Measurements from ENCODE around the gene SLIT3. TPM values are rescaled to one million over a fixed set of nuclear protein-coding genes. Genes with fewer than 3 reads are reported as not detected.

The SLIT3 gene
- total RNA-seq, 1 donor from 2014 or later: 0.75 TPM

DNA sequence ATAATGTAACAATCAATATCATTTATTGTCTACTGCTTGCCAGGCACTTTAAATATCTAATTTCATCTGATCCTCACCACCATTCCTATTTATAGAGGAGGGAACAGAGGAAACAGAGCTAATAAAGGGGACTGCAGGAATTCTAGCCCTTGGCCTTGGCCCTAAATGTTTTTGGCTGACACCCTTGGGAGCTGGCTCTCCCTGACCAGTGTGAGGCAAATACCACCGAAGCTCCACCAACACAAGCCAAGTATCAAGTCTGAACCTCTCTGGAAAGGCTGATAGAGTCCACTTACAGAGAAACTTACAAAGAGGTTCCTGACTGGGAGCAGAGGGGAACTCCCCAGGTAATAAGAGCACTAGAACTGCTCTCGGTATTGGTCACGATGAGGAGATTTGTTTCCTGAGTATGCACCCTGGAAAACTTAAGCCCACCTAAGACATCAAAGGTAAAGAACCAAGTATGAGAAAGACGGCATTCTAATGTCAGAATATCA, 478.6 kb downstream of the SLIT3 start:
- Mint-ChIP-seq H3K27ac (peak overlapping the region; percentile 92), H3K27me3 (peaks cover 4% of the 10 kb centered on the region), H3K4me1 (peaks cover 12% of the 10 kb centered on the region), H3K9me3 (peaks cover 4% of the 10 kb centered on the region), H3K4me3 (no peak overlapping the region), H3K36me3 (ENCODE audit: low read depth) (no peaks in the 10 kb centered on the region)
- intact Hi-C loops (cut with micrococcal nuclease): loop anchor here (1.0 kb wide), 2 partner anchors 20 to 28 kb away; no protein-coding TSS in a partner anchor
- no peak for DNase-seq

DNA sequence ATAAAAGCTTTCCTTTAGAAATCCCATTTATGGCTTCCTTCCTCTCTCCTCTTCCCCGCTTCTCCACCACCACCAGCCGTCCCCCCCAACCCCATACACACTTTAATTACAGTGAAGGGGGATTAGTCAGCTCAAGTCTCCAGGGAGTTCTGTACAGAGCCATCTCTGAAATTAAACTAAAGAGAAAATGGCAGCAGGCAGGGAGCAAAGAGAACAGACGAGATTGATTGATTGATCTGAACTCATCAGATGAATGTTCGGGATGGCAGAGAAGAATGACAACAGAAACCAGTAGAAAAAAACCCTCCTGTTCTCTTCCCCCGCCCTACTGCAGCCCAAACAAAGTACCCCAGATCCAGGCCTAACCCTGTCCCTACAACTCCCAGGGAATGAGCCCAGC, 480.1 kb downstream of the SLIT3 start:
- intact Hi-C loops (cut with micrococcal nuclease): no loop called here
- Mint-ChIP-seq H3K9me3 (peaks cover 4% of the 10 kb centered on the region), H3K27me3 (peaks cover 4% of the 10 kb centered on the region), H3K4me1 (peaks cover 12% of the 10 kb centered on the region), H3K27ac (no peak overlapping the region), H3K4me3 (no peak overlapping the region), H3K36me3 (ENCODE audit: low read depth) (no peaks in the 10 kb centered on the region)
- DNase-seq: no peak

DNA sequence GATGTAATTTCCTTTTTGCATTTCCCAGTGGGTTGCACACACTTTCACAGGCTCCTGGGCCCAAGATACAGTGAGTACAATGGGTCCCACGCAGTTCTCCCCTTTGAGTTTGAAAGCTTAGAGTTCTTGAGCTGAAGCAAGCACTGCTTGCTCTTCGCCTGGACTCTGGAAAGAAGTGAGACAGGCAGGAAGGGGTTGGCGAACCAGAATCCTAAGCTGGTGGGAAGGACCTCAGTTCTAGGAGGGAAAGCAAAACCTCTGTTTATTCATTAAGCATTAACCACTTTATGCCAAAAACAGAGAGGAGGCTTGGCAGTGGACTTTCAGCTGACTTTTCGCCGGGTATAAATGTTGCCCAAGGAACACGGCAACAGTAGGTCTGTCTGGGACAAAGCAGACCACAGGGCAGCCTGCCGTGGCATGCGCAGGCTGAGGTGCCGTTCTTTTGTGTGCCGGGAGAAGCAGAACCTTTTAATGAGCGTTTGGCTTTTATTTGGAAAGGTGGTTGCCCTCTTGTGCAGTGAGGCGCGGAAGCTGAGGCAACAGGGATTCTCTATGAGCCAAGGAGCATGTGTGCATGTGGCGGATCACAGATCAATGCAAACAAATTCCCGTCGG, 481.8 kb downstream of the SLIT3 start:
- intact Hi-C loops (cut with micrococcal nuclease): no loop called here
- Mint-ChIP-seq H3K4me3 (no peak overlapping the region), H3K27ac (no peak overlapping the region), H3K9me3 (peaks cover 4% of the 10 kb centered on the region), H3K36me3 (ENCODE audit: low read depth) (no peaks in the 10 kb centered on the region), H3K27me3 (peaks cover 5% of the 10 kb centered on the region), H3K4me1 (peaks cover 12% of the 10 kb centered on the region)
- no peak for DNase-seq

DNA sequence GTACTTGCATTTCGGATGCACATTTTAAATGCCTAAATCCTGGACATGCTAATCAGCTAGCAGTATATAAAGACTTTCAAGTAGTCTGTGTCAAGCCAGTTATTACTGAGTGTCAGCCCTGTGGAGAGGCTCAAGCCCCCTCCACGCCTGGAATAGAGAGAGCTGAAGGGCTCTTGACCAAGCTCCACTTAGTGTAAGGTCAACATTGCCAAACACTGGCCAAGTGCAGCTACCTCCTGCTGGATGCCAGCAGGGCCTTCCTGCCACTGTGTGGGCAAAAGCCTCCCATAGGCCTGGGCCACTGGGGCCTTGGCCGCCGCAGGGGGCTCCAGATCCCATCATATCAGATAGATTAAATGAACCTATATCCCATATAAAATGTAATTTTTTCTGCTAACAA, 482.4 kb downstream of the SLIT3 start:
- Mint-ChIP-seq H3K27me3 (peaks cover 5% of the 10 kb centered on the region), H3K4me3 (no peak overlapping the region), H3K27ac (no peak overlapping the region), H3K4me1 (peaks cover 12% of the 10 kb centered on the region), H3K36me3 (ENCODE audit: low read depth) (no peaks in the 10 kb centered on the region), H3K9me3 (peaks cover 4% of the 10 kb centered on the region)
- intact Hi-C loops (cut with micrococcal nuclease): no loop called here
- DNase-seq: no peak

DNA sequence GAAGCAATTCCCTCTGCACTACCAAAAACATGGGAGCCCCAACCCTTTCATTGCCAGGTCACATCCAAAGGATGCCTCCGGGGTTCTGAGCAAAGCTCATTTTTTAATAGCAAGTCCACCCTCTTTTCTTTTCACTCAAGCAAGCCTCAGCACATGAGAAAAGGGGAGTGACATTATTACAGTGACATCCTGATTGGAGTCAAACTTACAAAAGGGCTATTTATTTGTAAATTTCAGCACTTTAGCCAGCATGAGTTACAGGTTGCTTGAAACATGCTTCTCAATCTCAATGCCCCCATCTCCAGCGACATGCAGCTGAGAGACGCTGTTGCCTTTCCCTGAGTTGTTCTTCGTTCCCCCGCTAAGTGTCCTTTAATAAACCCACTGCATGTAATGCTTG, 483.3 kb downstream of the SLIT3 start:
- H3K36me3 Mint-ChIP-seq (ENCODE audit: low read depth): no peaks in the 10 kb centered on the region
- peaks cover 5% of the 10 kb centered on the region for H3K4me1 Mint-ChIP-seq
- peaks cover 1% of the 10 kb centered on the region for H3K27me3 Mint-ChIP-seq
- no peaks in the 10 kb centered on the region for H3K9me3 Mint-ChIP-seq
- intact Hi-C loops (cut with micrococcal nuclease): no loop called here
- no peak overlapping the region for H3K27ac Mint-ChIP-seq
- no peak for DNase-seq
- H3K4me3 Mint-ChIP-seq: no peak overlapping the region

DNA sequence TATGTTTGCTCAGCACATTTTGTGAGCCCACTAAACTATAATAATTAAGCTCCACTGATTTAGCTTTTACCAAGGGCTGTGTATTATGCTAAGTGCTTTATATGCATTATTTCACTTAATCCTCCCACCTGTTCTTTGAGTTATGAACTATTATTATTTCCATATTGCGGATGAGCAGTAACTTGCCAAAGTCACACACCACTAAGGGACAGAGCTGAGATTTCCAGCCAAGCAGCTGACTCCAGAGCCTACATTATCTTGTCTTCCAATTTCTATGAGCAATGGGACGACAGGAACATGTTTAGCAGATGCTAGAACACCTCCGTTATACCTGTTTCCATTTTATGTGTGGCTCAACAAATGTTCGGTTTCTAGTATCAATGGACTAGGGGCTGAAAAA, 484.3 kb downstream of the SLIT3 start:
- Mint-ChIP-seq H3K9me3 (no peaks in the 10 kb centered on the region), H3K4me3 (no peak overlapping the region), H3K4me1 (no peaks in the 10 kb centered on the region), H3K27ac (no peak overlapping the region), H3K36me3 (ENCODE audit: low read depth) (no peaks in the 10 kb centered on the region), H3K27me3 (peaks cover 5% of the 10 kb centered on the region)
- intact Hi-C loops (cut with micrococcal nuclease): no loop called here
- DNase-seq: no peak

DNA sequence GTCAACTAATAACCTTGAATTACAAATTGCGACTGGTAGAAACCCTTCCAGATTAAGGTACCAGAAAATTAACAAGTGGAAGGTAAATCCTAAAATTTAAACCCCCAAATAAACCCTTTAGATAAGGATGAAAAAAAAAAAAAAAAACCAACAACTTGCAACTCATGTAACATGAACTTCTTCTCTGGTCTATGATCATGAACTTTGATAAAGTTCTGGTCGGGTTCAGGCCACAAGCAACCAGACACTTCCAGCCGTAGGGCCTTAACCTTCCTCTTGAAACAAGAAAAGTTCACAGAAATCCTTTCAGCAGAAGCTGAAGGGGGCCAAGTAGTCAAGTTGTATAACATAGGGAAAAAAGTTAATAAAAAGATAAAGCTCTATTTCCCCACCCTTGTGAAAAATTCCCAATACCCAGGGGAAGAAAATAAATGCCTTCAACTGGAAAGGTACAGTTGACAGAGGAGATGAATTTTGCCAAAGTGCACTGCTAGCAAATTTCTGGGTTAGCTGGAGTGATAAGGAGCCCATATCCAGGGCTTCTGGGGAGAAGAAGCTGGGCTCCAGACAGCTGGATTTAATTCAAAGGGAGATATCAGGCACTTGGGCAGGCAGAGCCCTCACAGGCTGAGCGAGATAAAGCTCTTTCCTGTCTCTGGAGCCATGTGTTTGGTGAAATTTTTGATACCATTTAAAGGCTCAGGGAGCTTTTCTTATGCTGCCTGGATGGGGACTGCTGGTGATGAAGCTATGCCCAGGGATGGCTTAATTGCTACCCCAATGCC, 487.6 kb downstream of the SLIT3 start:
- DNase-seq: no peak
- H3K4me1 Mint-ChIP-seq: no peaks in the 10 kb centered on the region
- no peak overlapping the region for H3K4me3 Mint-ChIP-seq
- H3K27me3 Mint-ChIP-seq: peaks cover 5% of the 10 kb centered on the region
- H3K27ac Mint-ChIP-seq: no peak overlapping the region
- intact Hi-C loops (cut with micrococcal nuclease): no loop called here
- H3K36me3 Mint-ChIP-seq (ENCODE audit: low read depth): no peaks in the 10 kb centered on the region
- H3K9me3 Mint-ChIP-seq: no peaks in the 10 kb centered on the region

DNA sequence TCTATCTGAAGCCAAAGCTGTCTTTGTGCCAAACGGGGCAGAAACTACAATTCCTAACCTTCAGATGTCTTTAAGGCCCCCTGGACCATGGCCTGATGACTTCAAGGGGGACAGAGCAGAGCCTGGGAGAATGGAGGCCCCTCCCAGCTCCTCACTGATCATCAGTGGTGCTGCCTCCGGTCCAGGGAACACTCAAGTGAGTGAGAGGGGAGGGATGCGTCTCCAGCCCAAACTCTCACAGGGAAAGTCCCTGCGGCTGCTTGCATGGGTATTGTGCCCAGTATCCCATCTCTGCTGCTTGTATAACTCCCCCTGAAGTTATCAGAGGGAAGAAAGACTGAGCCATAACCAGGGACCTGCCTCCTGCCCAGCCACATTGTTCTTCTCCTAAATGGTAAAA, 490.3 kb downstream of the SLIT3 start:
- H3K4me1 Mint-ChIP-seq: no peaks in the 10 kb centered on the region
- no peaks in the 10 kb centered on the region for H3K36me3 Mint-ChIP-seq (ENCODE audit: low read depth)
- H3K27me3 Mint-ChIP-seq: peaks cover 8% of the 10 kb centered on the region
- DNase-seq: no peak
- H3K4me3 Mint-ChIP-seq: no peak overlapping the region
- H3K27ac Mint-ChIP-seq: no peak overlapping the region
- H3K9me3 Mint-ChIP-seq: no peaks in the 10 kb centered on the region
- intact Hi-C loops (cut with micrococcal nuclease): no loop called here

DNA sequence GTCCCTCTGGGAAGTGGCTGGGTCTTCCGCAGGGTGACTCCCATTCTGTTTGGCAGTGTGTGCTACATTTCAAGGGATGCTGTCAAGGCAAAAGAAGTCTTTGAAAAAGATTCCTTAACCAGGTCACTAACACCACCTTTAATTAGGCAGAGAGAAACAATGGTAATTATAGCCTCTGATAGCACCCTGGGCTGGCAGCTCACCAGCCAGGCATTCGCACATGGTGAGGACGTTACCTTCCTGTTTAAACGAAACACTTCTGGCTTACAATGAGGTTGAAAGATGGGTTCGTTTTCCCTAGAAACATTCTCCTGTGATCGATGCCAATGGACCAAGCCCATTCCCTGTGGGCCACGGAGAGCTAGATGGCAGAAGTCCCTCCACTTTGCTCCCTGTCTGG, 491.7 kb downstream of the SLIT3 start:
- H3K4me1 Mint-ChIP-seq: no peaks in the 10 kb centered on the region
- H3K27ac Mint-ChIP-seq: no peak overlapping the region
- no peak for DNase-seq
- intact Hi-C loops (cut with micrococcal nuclease): no loop called here
- no peaks in the 10 kb centered on the region for H3K9me3 Mint-ChIP-seq
- H3K36me3 Mint-ChIP-seq (ENCODE audit: low read depth): no peaks in the 10 kb centered on the region
- no peak overlapping the region for H3K4me3 Mint-ChIP-seq
- peaks cover 6% of the 10 kb centered on the region for H3K27me3 Mint-ChIP-seq

DNA sequence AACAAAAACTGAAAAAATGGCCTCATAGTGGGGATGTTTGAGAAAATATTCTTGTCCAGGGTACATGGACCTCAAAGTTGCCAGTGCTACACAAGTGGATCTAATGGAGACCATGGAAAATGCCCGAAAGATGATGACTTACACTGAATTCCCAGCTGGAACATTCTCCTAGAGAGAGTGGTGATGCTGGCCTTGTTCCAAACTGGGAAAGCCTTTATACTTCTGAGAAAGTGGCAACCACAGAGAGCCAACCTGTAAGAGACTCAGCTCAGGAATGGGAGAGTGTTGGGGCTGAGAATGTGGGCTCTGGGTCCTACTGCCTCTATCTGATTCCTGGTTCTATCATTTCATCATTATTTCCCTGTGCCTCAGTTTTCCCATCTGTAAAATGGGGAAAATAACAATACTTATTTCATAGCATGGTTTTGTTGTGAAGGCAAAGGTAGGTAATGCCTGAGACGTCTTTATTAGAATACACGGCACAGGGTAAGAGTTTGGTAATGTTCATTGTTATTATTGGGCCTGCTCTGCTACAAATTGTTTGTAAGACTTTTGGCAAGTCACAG, 492.8 kb downstream of the SLIT3 start:
- H3K27me3 Mint-ChIP-seq: peaks cover 6% of the 10 kb centered on the region
- no peak for DNase-seq
- intact Hi-C loops (cut with micrococcal nuclease): no loop called here
- H3K4me1 Mint-ChIP-seq: no peaks in the 10 kb centered on the region
- H3K27ac Mint-ChIP-seq: no peak overlapping the region
- H3K9me3 Mint-ChIP-seq: no peaks in the 10 kb centered on the region
- H3K4me3 Mint-ChIP-seq: no peak overlapping the region
- H3K36me3 Mint-ChIP-seq (ENCODE audit: low read depth): no peaks in the 10 kb centered on the region

DNA sequence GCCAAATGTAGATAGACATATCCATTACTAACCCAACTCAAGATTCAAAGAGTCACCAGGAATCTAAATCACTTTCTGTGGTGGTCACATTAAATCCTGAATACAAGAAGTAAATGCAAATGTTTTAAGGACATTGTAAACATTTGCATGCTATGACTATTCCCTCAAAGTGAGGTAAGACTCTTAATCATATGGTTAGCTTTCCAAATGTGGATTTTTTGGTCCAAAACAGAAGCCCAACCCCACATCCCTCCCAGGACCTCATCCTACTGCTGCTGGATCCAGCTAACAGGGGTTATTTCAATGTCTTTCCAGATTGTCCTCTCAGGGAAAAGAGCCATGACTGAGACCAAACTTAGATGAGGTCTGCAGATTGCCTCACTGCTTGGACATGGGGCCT, 493.7 kb downstream of the SLIT3 start:
- H3K27ac Mint-ChIP-seq: no peak overlapping the region
- H3K27me3 Mint-ChIP-seq: peaks cover 6% of the 10 kb centered on the region
- H3K36me3 Mint-ChIP-seq (ENCODE audit: low read depth): no peaks in the 10 kb centered on the region
- no peaks in the 10 kb centered on the region for H3K9me3 Mint-ChIP-seq
- H3K4me1 Mint-ChIP-seq: peaks cover 3% of the 10 kb centered on the region
- no peak overlapping the region for H3K4me3 Mint-ChIP-seq
- no peak for DNase-seq
- intact Hi-C loops (cut with micrococcal nuclease): no loop called here

DNA sequence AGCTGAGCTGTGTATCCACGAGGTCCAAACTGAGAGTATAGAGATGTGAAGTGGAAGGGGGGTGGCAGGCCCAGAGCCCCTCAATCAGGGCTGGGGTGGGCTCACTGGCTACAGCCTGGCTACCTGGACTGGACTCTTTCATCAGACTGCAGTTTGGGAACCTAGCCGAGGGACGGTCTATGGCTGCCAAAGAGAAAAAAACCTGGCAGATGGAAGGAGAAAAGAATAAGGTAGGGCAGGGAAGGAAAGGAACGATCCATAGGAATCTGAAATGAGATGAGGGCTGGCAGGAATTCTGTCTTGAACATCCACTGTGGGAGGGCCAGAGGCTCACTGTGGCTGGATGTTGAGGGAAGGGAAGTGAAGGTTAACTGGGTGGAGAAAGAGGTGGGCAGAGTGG, 497.4 kb downstream of the SLIT3 start:
- intact Hi-C loops (cut with micrococcal nuclease): loop anchor here (5.0 kb wide), 1 partner anchor 56 kb away; no protein-coding TSS in a partner anchor
- Mint-ChIP-seq H3K4me1 (peaks cover 14% of the 10 kb centered on the region), H3K36me3 (ENCODE audit: low read depth) (no peaks in the 10 kb centered on the region), H3K4me3 (no peak overlapping the region), H3K27ac (peak overlapping the region; percentile 53), H3K27me3 (peaks cover 3% of the 10 kb centered on the region), H3K9me3 (no peaks in the 10 kb centered on the region)
- DNase-seq: no peak

DNA sequence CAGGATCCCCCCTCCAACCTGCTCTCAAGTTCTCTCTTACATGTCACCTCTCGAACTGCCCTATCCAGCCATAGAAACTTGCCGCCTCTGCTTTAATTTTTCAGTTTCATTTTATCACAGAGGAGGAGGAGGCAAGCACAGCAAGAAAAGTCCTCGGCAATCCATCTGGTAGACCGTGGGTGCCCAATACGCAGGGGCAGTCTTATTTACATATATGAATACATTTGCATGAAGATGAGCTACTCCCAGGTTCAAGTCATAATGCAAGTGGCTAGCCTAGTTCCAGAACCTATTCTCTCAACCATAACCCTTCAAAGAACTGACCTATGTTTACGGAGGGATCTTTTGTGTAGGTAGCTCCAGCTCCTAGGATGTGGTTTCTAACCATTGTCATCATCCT, 498.6 kb downstream of the SLIT3 start:
- Mint-ChIP-seq H3K27me3 (no peaks in the 10 kb centered on the region), H3K4me1 (peaks cover 25% of the 10 kb centered on the region), H3K36me3 (ENCODE audit: low read depth) (no peaks in the 10 kb centered on the region), H3K9me3 (no peaks in the 10 kb centered on the region), H3K27ac (peak overlapping the region; percentile 94), H3K4me3 (peak overlapping the region; percentile 66)
- intact Hi-C loops (cut with micrococcal nuclease): loop anchor here (1.0 to 5.0 kb wide), 5 partner anchors 8 to 55 kb away; no protein-coding TSS in a partner anchor
- DNase-seq: peak; percentile 62

DNA sequence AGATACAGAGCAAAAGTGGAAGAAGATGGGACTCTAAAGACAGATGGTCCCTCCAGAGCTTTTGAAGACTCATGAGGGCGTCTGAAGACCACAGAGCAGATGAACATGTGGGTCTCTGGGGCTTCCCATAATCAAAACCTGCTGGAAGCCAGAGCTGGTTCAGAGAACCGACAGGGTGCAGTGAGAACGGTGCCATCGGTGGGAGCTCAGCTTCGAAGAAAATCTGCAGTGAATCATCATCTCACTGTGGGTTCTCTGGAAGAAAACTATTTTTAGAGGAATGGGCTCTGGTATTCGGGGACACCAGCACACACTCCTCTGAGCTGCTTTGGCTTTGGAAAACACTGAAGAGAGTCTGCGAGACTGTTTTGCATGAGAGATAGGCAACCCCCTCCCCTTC, 499.4 kb downstream of the SLIT3 start:
- Mint-ChIP-seq H3K36me3 (ENCODE audit: low read depth) (no peaks in the 10 kb centered on the region), H3K27me3 (no peaks in the 10 kb centered on the region), H3K4me1 (peaks cover 25% of the 10 kb centered on the region), H3K9me3 (no peaks in the 10 kb centered on the region), H3K4me3 (peak overlapping the region; percentile 51), H3K27ac (peak overlapping the region; percentile 82)
- no peak for DNase-seq
- intact Hi-C loops (cut with micrococcal nuclease): loop anchor here (5.0 kb wide), 1 partner anchor 54 kb away; no protein-coding TSS in a partner anchor

All from activated CD4-positive, alpha-beta T cell treated with anti-CD3 and anti-CD28 coated beads, Interleukin-2, amount 10 ng/mL, durations not matched to agents 24 days and 14 days (primary cell).